Suprapubic skin (tissue), 4 donors: ENCODE measurements around the gene OR4D1.

Experiments
- EP300 ChIP-seq: sonication (generic); formaldehyde crosslinking; IDR thresholded peaks from one replicate; pipeline ENCODE4 v1.6.1; 2017; ENCODE audit warnings: antibody characterized with exemption
- POLR2A ChIP-seq, 2 donors: fragments of 450-650 bp; IDR thresholded peaks; one replicate each; pipeline ENCODE4 v1.6.1; 2017; ENCODE audit warnings: antibody characterized with exemption in 2 of 2, mild to moderate bottlenecking in 2 of 2, moderate library complexity in 2 of 2
- POLR2AphosphoS5 ChIP-seq, 3 donors: sonication (generic); formaldehyde crosslinking; IDR thresholded peaks; one replicate each; pipeline ENCODE4 v1.6.1; 2017; ENCODE audit warnings: antibody characterized with exemption in 3 of 3
- TF ChIP-seq, protein P1 (sequence below), 2 donors: fragments of 200-600 bp in 1 of 2; fragments of 450-650 bp in 1 of 2; sonication (generic) in 1 of 2; IDR thresholded peaks; one replicate each; pipeline ENCODE4 v1.5.1; 2016 to 2019; ENCODE audit warnings: antibody characterized with exemption in 2 of 2, mild to moderate bottlenecking in 1 of 2, moderate library complexity in 1 of 2

DNA sequence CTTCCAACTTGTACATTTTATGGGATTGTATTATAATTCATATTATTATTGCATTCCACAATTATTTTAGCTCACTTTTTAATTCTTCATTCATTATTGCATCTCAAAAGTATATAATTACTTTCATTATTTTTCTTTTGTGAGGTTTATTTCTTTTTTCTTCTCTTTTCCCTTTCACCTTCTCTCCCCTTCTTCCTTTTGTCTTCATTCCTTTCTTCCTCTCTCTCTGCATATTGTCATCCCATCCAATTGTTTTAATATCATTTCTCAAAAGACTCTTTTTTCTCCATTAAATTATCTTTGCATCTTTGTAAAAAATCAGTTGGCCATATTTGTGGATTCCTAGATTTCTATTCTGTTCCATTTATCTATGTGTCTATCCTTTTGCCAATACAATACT, 47.7 kb upstream of the OR4D1 start:
- TF ChIP-seq, protein P1, sequence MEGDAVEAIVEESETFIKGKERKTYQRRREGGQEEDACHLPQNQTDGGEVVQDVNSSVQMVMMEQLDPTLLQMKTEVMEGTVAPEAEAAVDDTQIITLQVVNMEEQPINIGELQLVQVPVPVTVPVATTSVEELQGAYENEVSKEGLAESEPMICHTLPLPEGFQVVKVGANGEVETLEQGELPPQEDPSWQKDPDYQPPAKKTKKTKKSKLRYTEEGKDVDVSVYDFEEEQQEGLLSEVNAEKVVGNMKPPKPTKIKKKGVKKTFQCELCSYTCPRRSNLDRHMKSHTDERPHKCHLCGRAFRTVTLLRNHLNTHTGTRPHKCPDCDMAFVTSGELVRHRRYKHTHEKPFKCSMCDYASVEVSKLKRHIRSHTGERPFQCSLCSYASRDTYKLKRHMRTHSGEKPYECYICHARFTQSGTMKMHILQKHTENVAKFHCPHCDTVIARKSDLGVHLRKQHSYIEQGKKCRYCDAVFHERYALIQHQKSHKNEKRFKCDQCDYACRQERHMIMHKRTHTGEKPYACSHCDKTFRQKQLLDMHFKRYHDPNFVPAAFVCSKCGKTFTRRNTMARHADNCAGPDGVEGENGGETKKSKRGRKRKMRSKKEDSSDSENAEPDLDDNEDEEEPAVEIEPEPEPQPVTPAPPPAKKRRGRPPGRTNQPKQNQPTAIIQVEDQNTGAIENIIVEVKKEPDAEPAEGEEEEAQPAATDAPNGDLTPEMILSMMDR (IDR thresholded peaks at IDR 0.05): no peak
- TF ChIP-seq POLR2A (IDR thresholded peaks at IDR 0.05): no peak
- TF ChIP-seq EP300: no peak
- TF ChIP-seq POLR2AphosphoS5 (IDR thresholded peaks at IDR 0.05): no peak
